ENCODE results near the gene BRSK1. TPM values are rescaled to one million over a fixed set of nuclear protein-coding genes. Genes with fewer than 3 reads are reported as not detected.

BRSK1 gene
- total RNA-seq, 1 donor from 2014 or later: 15.9 TPM

DNA sequence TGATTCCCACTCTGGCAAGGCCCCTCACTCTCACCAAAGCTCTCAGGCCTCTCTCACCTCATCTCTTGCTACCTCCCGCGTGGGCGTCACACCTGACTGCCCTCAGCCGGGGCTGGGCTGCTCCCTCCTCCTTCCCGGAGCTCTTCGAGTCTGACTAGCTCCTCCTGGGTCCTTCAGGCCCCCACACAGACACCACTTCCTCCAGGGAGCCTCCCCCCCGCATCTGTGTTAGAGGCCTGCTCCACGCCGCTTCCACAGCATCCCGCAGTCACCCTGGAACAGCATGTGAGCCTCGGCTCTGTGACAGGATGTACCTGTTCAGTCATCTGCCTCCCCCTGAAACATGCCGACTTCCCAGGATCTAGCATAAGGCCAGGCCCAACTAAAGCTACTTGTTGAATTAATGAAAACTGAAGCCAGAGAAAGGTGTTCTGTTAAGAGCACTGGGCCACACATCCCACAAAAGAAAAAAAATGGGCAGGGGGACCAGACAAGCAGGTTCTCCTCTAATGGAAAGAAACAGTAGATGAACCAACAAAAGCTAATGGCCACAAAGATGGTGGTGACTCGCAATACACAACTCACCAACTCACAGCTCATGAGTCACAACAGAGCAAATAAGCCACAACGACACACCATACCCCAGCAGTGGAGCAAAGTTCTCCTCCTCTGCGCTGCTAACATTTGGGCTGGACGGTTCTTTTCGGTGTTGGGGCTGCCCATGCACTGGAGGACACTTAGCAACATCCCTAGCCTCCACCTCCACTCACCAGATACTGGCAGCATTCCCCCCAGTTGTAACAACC, 28.0 kb upstream of the BRSK1 start:
- Mint-ChIP-seq H3K27me3 (ENCODE audit: low read depth) (no peaks in the 10 kb centered on the region), H3K36me3 (ENCODE audit: low read depth) (peaks cover 1% of the 10 kb centered on the region), H3K9me3 (ENCODE audit: low read depth) (no peaks in the 10 kb centered on the region), H3K4me1 (ENCODE audit: low read depth) (peaks cover 52% of the 10 kb centered on the region), H3K4me3 (ENCODE audit: unreplicated experiment) (no peak overlapping the region), H3K27ac (ENCODE audit: unreplicated experiment) (no peak overlapping the region)
- TF ChIP-seq, protein P1, sequence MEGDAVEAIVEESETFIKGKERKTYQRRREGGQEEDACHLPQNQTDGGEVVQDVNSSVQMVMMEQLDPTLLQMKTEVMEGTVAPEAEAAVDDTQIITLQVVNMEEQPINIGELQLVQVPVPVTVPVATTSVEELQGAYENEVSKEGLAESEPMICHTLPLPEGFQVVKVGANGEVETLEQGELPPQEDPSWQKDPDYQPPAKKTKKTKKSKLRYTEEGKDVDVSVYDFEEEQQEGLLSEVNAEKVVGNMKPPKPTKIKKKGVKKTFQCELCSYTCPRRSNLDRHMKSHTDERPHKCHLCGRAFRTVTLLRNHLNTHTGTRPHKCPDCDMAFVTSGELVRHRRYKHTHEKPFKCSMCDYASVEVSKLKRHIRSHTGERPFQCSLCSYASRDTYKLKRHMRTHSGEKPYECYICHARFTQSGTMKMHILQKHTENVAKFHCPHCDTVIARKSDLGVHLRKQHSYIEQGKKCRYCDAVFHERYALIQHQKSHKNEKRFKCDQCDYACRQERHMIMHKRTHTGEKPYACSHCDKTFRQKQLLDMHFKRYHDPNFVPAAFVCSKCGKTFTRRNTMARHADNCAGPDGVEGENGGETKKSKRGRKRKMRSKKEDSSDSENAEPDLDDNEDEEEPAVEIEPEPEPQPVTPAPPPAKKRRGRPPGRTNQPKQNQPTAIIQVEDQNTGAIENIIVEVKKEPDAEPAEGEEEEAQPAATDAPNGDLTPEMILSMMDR (IDR thresholded peaks at IDR 0.05): no peak
- no peak for DNase-seq (ENCODE audit: low spot score)

DNA sequence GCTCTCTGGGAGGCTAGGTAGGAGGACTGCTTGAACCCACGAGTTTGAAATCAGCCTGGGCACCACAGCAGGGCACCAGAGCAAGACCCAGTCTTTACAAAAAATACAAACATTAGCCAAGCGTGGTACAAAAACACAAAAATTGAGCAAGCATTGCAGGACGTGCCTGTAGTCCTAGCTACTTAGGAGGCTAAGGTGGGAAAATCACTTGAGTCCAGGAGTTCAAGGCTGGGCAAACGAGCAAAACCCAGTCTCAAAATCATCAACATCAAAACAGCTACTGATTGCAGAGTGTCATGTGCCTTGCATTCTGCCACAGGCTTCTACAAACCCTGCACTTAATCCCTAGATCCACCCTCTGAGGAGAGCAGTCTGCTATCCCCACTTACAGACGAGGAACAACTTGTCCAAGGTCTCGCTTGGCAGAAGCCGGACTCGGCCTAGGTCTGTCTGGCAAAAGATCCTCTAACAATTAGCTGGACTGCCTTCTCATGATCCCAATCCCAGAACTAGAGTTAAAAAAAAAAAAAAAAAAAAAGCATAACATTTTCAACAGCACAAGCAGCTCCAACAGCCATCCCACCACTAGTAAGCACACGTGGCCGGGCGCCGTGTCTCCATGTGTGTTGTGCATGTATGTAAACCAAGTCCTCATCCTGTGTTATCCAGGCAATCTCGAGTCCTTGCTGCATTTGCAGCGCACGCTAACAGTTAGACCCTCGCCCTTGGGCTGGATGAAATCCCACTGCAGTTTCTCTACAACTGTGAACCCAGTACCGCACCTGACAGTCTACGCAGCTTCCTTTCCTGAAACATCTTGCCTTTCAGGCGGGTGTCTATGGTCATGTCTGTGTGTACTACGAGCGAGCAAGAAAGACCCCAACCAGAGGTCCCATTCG, 27.0 kb upstream of the BRSK1 start:
- Mint-ChIP-seq H3K4me1 (ENCODE audit: low read depth) (peaks cover 48% of the 10 kb centered on the region), H3K27me3 (ENCODE audit: low read depth) (no peaks in the 10 kb centered on the region), H3K36me3 (ENCODE audit: low read depth) (peaks cover 1% of the 10 kb centered on the region), H3K4me3 (ENCODE audit: unreplicated experiment) (peak overlapping the region; percentile 99), H3K9me3 (ENCODE audit: low read depth) (no peaks in the 10 kb centered on the region), H3K27ac (ENCODE audit: unreplicated experiment) (peak overlapping the region; percentile 96)
- no peak for DNase-seq (ENCODE audit: low spot score)
- TF ChIP-seq, protein P1 (IDR thresholded peaks at IDR 0.05): no peak

DNA sequence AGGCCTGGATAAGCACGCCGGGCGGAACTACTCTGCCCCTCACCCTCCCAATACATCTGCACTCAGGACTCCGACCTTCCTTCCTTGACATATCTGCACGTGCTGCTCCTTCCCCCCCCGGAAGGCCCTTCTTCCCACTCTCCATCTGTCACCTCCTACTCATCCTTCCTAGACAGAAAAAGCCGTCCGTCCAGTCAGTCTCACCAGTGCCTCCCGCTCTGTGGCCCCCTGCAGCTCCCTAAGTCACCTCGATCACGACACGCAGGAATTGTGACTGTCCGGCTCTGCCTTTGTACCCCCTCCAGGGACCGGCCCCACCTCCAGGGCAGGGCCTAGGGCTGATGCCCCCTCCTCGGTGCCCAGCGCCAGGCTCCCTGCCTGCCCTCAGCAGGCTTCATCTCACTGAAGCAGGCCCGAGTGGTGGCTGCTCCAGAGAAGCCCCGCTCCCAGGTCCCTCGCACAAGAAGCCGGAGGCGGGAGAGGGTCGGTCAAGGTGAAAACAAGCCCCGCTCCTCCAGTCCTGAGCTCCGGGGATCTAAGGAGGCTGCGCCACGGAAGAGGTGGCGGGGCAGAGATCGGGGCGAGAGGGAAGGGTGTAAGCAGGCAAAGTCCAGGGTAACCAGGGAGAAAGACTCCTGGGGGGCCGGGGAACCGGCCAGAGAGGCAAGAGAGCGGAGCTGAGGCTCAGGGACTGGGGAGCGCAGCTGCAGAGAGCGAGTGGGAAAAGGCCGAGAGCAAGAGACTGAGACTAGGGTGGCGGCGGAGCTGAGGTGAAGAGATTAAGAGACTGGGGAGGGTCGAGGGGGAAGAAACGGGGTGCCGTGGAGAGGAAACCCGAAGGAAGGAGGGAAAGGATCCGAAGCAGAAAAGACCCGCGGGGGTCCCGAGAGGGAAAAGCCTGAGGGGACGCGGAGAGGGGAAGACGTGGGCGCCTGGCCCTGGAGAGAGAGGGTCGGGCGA, 26.1 kb upstream of the BRSK1 start:
- peak overlapping the region; percentile 96 for H3K27ac Mint-ChIP-seq (ENCODE audit: unreplicated experiment)
- H3K36me3 Mint-ChIP-seq (ENCODE audit: low read depth): peaks cover 1% of the 10 kb centered on the region
- no peaks in the 10 kb centered on the region for H3K9me3 Mint-ChIP-seq (ENCODE audit: low read depth)
- H3K27me3 Mint-ChIP-seq (ENCODE audit: low read depth): no peaks in the 10 kb centered on the region
- H3K4me3 Mint-ChIP-seq (ENCODE audit: unreplicated experiment): peak overlapping the region; percentile 99
- peaks cover 47% of the 10 kb centered on the region for H3K4me1 Mint-ChIP-seq (ENCODE audit: low read depth)
- DNase-seq (ENCODE audit: low spot score): no peak
- TF ChIP-seq, protein P1 (IDR thresholded peaks at IDR 0.05): no peak

DNA sequence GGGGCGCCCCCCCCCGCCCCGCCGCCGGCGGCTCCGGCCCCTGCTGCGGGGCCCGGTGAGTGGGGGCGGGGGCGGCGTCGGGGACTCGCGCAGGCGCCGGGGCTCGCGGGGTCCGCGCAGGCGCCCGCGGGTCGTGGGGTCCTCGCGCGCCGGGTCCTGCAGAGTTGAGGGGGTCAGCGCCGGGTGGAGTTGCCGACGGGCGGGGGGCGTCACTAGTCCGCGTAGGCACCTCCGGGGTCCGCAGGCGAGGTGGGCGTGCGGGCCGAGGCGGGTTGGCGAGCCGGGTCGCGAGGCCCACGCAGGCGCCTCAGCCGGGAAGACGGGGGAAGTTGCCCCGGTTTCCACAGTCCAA, 25.3 kb upstream of the BRSK1 start:
- no peak for DNase-seq (ENCODE audit: low spot score)
- peaks cover 47% of the 10 kb centered on the region for H3K4me1 Mint-ChIP-seq (ENCODE audit: low read depth)
- H3K36me3 Mint-ChIP-seq (ENCODE audit: low read depth): peaks cover 1% of the 10 kb centered on the region
- TF ChIP-seq, protein P1 (IDR thresholded peaks at IDR 0.05): no peak
- H3K27me3 Mint-ChIP-seq (ENCODE audit: low read depth): no peaks in the 10 kb centered on the region
- H3K9me3 Mint-ChIP-seq (ENCODE audit: low read depth): no peaks in the 10 kb centered on the region
- peak overlapping the region; percentile 79 for H3K4me3 Mint-ChIP-seq (ENCODE audit: unreplicated experiment)
- H3K27ac Mint-ChIP-seq (ENCODE audit: unreplicated experiment): no peak overlapping the region

All from chondrocyte (in vitro differentiated cells).